ENCODE results near the gene ANXA10.

DNA sequence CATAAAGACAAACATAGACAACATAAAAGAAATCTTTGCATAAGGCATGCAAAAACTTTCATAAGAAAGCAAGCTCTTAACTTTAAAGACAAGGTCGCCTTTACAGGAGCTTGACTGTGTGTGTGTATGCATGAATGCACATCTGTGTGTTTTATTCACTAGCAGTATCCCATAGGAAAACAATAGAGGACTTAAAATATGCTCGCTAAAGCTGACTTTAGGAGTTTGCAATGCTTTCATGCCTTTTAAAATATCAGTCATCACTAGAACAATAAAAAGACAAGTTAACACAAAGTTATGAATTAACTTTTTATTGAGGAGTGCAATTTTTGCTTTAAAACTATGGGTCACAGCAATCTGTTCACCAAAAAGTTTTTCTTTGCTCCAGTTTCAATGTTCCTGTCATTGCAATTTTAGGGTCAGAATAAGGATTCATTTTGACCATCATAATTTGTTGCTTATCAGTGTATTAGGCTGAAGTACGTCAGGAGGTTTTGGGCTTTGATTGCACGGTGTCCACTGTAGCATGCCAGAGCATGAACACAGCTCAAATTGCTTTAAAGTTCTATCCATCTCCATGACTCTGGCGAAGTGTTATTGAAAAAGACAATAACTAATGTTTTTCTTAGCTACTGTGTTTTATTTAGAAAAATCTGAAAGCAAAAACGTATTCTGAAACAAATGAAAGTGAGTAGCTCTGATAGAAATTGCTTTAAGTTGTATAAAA lies 36.9 kb downstream of the ANXA10 start:
- TF ChIP-seq, protein P1, sequence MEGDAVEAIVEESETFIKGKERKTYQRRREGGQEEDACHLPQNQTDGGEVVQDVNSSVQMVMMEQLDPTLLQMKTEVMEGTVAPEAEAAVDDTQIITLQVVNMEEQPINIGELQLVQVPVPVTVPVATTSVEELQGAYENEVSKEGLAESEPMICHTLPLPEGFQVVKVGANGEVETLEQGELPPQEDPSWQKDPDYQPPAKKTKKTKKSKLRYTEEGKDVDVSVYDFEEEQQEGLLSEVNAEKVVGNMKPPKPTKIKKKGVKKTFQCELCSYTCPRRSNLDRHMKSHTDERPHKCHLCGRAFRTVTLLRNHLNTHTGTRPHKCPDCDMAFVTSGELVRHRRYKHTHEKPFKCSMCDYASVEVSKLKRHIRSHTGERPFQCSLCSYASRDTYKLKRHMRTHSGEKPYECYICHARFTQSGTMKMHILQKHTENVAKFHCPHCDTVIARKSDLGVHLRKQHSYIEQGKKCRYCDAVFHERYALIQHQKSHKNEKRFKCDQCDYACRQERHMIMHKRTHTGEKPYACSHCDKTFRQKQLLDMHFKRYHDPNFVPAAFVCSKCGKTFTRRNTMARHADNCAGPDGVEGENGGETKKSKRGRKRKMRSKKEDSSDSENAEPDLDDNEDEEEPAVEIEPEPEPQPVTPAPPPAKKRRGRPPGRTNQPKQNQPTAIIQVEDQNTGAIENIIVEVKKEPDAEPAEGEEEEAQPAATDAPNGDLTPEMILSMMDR (IDR thresholded peaks at IDR 0.05; ENCODE audit: low read length), result no peak
- no peak for TF ChIP-seq EZH2 (IDR thresholded peaks at IDR 0.05; ENCODE audit: borderline replicate concordance, low read length)

Data from OCI-LY1 (cell line).